Esophagus muscularis mucosa (tissue), 4 donors: ENCODE results near the gene BTAF1. TPM values are rescaled to one million over a fixed set of nuclear protein-coding genes. Genes with fewer than 3 reads are reported as not detected.

Experiments
- DNase-seq: peaks from one replicate; pipeline ENCODE4 v3.0.0-alpha.2; 2017; ENCODE audit errors: extremely low spot score
- H3K27ac ChIP-seq, 4 donors: fragments of 200-600 bp; sonication (generic); replicated peaks in 1 of 4; 1 replicate in 3 of 4; 2 replicates in 1 of 4; pipeline ENCODE4 v1.5.1; 2016 to 2019; ENCODE audit warnings: mild to moderate bottlenecking in 1 of 4
- H3K27me3 ChIP-seq, 4 donors: fragments of 200-600 bp; sonication (generic); one replicate each; pipeline versions ENCODE4 v1.5.1 to v1.6.0; 2016 to 2019
- H3K36me3 ChIP-seq, 4 donors: fragments of 200-600 bp; sonication (generic); one replicate each; pipeline ENCODE4 v1.5.1; 2016 to 2019
- H3K4me1 ChIP-seq, 4 donors: fragments of 200-600 bp; sonication (generic); one replicate each; pipeline ENCODE4 v1.5.1; 2016 to 2019
- H3K4me3 ChIP-seq, 4 donors: fragments of 200-600 bp; sonication (generic); 1 replicate in 2 of 4; 2 replicates in 2 of 4; pipeline ENCODE4 v1.5.1; 2016 to 2019; ENCODE audit warnings: mild to moderate bottlenecking in 4 of 4, moderate library complexity in 1 of 4
- H3K9me3 ChIP-seq, 4 donors: fragments of 200-600 bp; sonication (generic); 1 replicate in 3 of 4; 2 replicates in 1 of 4; pipeline ENCODE4 v1.5.1; 2016 to 2019
- CTCF ChIP-seq, 3 experiments: fragments of 200-600 bp in 2 of 3; fragments of 450-650 bp in 1 of 3; sonication (generic) in 2 of 3; IDR thresholded peaks; one replicate each; pipeline ENCODE4 v1.5.1; 2017 to 2019; ENCODE audit warnings: antibody characterized with exemption in 3 of 3, mild to moderate bottlenecking in 2 of 3, moderate library complexity in 1 of 3
- EP300 ChIP-seq: sonication (generic); formaldehyde crosslinking; IDR thresholded peaks from one replicate; pipeline ENCODE4 v1.6.1; 2017; ENCODE audit warnings: antibody characterized with exemption
- POLR2A ChIP-seq: fragments of 450-650 bp; IDR thresholded peaks from one replicate; pipeline ENCODE4 v1.6.1; 2017; ENCODE audit warnings: antibody characterized with exemption, moderate library complexity, mild to moderate bottlenecking, low read depth
- POLR2AphosphoS5 ChIP-seq, 2 donors: sonication (generic); formaldehyde crosslinking; IDR thresholded peaks; one replicate each; pipeline ENCODE4 v1.6.1; 2017; ENCODE audit warnings: antibody characterized with exemption in 2 of 2
- WGBS: methylation state at CpG from one replicate; pipeline ENCODE4 v1.1.5; 2018; 5-methylcytosine and 5-hydroxymethylcytosine counted together
- intact Hi-C: fragments of 100-400 bp; cut with DNase I; formaldehyde crosslinking; loops from one replicate; pipeline ENCODE4 v1.15.1; 2023
- total RNA-seq, 4 donors: library from RNA; depleted of rRNA; stranded (reverse); fragments of >200 nt; gene quantifications; one replicate each; pipeline versions ENCODE4 v1.1.0 to v1.2.1, GENCODE V29; 2016

BTAF1 gene
- total RNA-seq, 4 donors from 2014 or later, result 20.7 to 48.6 (median 26.1) TPM

GRCh38 chr10:91953600-91954160, 30.1 kb downstream of the BTAF1 start:
- no peaks in the 10 kb centered on the region for H3K4me1 ChIP-seq
- intact Hi-C loops, result no loop called here
- 95% methylated on average over 2 of the region's 2 CpGs for WGBS
- no peaks in the 10 kb centered on the region for H3K27me3 ChIP-seq
- peaks cover 38 to 80% (median 64%) of the 10 kb centered on the region in 4 donors for H3K36me3 ChIP-seq
- H3K4me3 ChIP-seq, result no peak overlapping the region
- TF ChIP-seq POLR2AphosphoS5 (IDR thresholded peaks at IDR 0.05), result no peak
- TF ChIP-seq POLR2A, result no peak
- TF ChIP-seq CTCF (IDR thresholded peaks at IDR 0.05), result no peak
- TF ChIP-seq EP300, result no peak
- no peak overlapping the region for H3K27ac ChIP-seq
- DNase-seq, result no peak
- no peaks in the 10 kb centered on the region for H3K9me3 ChIP-seq

GRCh38 chr10:91955114-91955513, 31.5 kb downstream of the BTAF1 start:
- WGBS, result 83% methylated on average over 3 of the region's 3 CpGs
- intact Hi-C loops, result no loop called here
- Histone ChIP-seq H3K9me3 (no peaks in the 10 kb centered on the region), H3K4me3 (no peak overlapping the region), H3K36me3 (peaks cover 43 to 94% (median 75%) of the 10 kb centered on the region in 4 donors), H3K4me1 (no peaks in the 10 kb centered on the region), H3K27me3 (no peaks in the 10 kb centered on the region), H3K27ac (no peak overlapping the region)
- TF ChIP-seq POLR2AphosphoS5 (IDR thresholded peaks at IDR 0.05), result no peak
- no peak for TF ChIP-seq POLR2A
- DNase-seq, result no peak

DNA sequence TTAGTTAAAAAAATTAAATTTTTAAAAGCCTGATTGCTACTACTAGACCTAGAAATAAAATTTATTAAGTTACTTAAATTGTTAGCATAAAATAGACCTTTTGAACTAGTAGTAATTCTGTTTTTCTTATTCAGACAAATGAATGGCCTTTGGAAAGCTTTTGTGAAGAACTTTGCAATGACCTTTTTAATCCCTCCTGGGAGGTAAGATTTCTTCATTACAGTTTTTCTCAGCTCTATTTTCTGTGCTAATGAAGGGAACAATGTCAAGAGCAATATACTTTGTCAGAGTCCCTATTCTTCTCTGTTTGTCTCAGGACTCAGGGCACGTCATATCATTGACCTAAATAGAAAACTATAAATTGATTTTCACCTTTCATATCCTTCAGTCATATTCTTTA, 33.5 kb downstream of the BTAF1 start:
- peaks cover 43 to 99% (median 80%) of the 10 kb centered on the region in 4 donors for H3K36me3 ChIP-seq
- DNase-seq, result no peak
- WGBS, result 97% methylated on average over 1 of the region's 1 CpG
- no peaks in the 10 kb centered on the region for H3K9me3 ChIP-seq
- no peak for TF ChIP-seq CTCF (IDR thresholded peaks at IDR 0.05)
- no peak for TF ChIP-seq EP300
- TF ChIP-seq POLR2A, result no peak
- TF ChIP-seq POLR2AphosphoS5 (IDR thresholded peaks at IDR 0.05), result no peak
- H3K27ac ChIP-seq, result no peak overlapping the region
- intact Hi-C loops, result no loop called here
- no peaks in the 10 kb centered on the region for H3K27me3 ChIP-seq
- H3K4me3 ChIP-seq, result no peak overlapping the region
- no peaks in the 10 kb centered on the region for H3K4me1 ChIP-seq

DNA sequence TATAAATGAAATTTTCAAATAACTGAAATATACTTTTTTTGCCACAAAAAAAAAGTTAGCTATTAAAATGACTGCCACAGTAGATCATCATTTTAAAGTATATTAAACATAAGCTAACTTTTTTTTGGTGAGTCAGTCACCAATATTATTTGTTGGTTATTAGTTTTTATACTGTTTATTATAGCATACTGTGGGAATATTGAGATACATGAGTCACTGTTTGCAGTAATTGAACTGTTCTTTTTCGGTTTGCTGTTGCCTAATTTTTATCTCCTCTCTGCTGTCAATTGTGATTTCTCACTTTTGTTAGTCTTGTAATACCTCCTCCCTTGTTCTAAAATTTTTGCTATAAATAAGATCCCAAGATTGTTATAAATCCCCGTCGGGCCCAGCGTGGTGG, 45.7 kb downstream of the BTAF1 start:
- Histone ChIP-seq H3K4me1 (no peaks in the 10 kb centered on the region), H3K4me3 (no peak overlapping the region), H3K27me3 (no peaks in the 10 kb centered on the region), H3K36me3 (peaks cover 7 to 57% (median 34%) of the 10 kb centered on the region in 4 donors), H3K27ac (no peak overlapping the region), H3K9me3 (no peaks in the 10 kb centered on the region)
- intact Hi-C loops, result no loop called here
- TF ChIP-seq CTCF (IDR thresholded peaks at IDR 0.05), result no peak
- TF ChIP-seq POLR2A, result no peak
- no peak for TF ChIP-seq EP300
- DNase-seq, result no peak
- WGBS, result 97% methylated on average over 4 of the region's 4 CpGs

GRCh38 chr10:91974960-91975359, 51.4 kb downstream of the BTAF1 start:
- Histone ChIP-seq H3K36me3 (peaks cover 0 to 21% (median 7%) of the 10 kb centered on the region in 4 donors), H3K9me3 (no peaks in the 10 kb centered on the region), H3K4me3 (no peak overlapping the region), H3K4me1 (peaks cover 0 to 8% (median 3%) of the 10 kb centered on the region in 4 donors), H3K27me3 (no peaks in the 10 kb centered on the region), H3K27ac (no peak overlapping the region)
- TF ChIP-seq EP300 (no peak), POLR2AphosphoS5 (IDR thresholded peaks at IDR 0.05) (no peak), CTCF (IDR thresholded peaks at IDR 0.05) (no peak), POLR2A (no peak)
- intact Hi-C loops, result no loop called here
- 79% methylated on average over 2 of the region's 2 CpGs for WGBS
- no peak for DNase-seq
